ENCODE data around the gene BCAT1.

Gene BCAT1

DNA sequence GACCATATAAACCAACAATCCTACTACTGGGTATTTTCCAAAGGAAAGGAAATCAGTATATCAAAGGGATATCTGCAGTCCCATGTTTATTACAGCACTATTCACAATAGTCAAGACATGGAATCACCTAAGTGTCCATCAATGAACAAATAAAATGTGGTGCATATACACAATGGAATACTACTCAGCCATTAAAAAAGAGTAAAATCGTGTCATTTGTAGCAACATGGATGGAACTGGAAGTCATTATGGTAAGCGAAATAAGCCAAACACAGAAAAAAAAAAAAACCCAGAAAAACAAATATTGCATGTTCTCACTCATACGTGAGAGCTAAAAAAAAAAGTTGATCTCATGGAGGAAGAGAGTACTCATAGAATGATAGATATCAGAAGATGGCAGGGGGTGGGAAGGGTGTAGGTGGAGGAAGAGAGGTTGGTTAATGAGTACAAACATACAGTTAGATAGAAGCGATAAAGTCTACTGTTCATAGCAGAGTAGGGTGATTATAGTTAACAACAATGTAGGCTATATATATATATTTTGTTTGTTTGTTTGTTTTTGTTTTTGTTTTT is 49.3 kb downstream of the BCAT1 start:
- Histone ChIP-seq H3K27me3 (ENCODE audit: insufficient read depth, low read length) (peaks cover 4% of the 10 kb centered on the region; the same call in 1 of the 2 replicates), H3K27ac (ENCODE audit: low read depth, low read length, poor library complexity, severe bottlenecking) (no peak overlapping the region), H3K9me2 (ENCODE audit: low read depth, low read length) (no peaks in the 10 kb centered on the region), H2AFZ (ENCODE audit: low read length) (no peak overlapping the region), H3K4me3 (ENCODE audit: low read depth, low read length, poor library complexity, severe bottlenecking) (no peak overlapping the region), H3K9me3 (ENCODE audit: low read length) (no peaks in the 10 kb centered on the region), H3K79me2 (ENCODE audit: insufficient read depth, low read length) (no peaks in the 10 kb centered on the region), H3K4me1 (ENCODE audit: insufficient read depth, low read length, severe bottlenecking) (no peaks in the 10 kb centered on the region), H3K4me2 (ENCODE audit: low read length) (no peak overlapping the region), H3K9ac (ENCODE audit: low read length) (no peak overlapping the region), H4K20me1 (ENCODE audit: insufficient read depth, low read length) (no peaks in the 10 kb centered on the region), H3K36me3 (ENCODE audit: insufficient read depth, low read length) (no peaks in the 10 kb centered on the region; the same call in 1 of the 2 replicates), H3F3A (ENCODE audit: insufficient read depth, low read length) (no peaks in the 10 kb centered on the region)
- TF ChIP-seq, protein P1, sequence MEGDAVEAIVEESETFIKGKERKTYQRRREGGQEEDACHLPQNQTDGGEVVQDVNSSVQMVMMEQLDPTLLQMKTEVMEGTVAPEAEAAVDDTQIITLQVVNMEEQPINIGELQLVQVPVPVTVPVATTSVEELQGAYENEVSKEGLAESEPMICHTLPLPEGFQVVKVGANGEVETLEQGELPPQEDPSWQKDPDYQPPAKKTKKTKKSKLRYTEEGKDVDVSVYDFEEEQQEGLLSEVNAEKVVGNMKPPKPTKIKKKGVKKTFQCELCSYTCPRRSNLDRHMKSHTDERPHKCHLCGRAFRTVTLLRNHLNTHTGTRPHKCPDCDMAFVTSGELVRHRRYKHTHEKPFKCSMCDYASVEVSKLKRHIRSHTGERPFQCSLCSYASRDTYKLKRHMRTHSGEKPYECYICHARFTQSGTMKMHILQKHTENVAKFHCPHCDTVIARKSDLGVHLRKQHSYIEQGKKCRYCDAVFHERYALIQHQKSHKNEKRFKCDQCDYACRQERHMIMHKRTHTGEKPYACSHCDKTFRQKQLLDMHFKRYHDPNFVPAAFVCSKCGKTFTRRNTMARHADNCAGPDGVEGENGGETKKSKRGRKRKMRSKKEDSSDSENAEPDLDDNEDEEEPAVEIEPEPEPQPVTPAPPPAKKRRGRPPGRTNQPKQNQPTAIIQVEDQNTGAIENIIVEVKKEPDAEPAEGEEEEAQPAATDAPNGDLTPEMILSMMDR (IDR thresholded peaks at IDR 0.05; ENCODE audit: low read length), result no peak
- TF ChIP-seq EZH2 (IDR thresholded peaks at IDR 0.05; ENCODE audit: borderline replicate concordance, low read length), result no peak

DNA sequence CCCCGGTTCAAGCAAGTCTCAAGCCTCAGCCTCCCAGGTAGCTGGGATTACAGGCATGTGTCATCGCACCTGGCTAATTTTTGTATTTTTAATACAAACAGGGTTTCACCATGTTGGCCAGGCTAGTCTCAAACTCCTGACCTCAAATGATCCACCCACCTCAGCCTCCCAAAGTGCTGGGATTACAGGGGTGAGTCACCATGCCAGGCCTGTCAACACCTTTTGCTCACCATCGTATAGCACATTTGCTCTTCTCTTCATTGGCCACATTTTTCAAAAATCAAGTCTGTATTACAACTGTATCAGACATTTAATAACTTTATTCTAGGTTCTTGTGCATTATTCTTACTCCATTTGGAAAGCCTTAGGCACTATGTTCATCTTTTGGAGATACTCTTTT is 50.3 kb downstream of the BCAT1 start:
- no peaks in the 10 kb centered on the region for H3K9me3 ChIP-seq (ENCODE audit: low read length)
- H3K79me2 ChIP-seq (ENCODE audit: insufficient read depth, low read length), result no peaks in the 10 kb centered on the region
- no peaks in the 10 kb centered on the region for H4K20me1 ChIP-seq (ENCODE audit: insufficient read depth, low read length)
- H3F3A ChIP-seq (ENCODE audit: insufficient read depth, low read length), result no peaks in the 10 kb centered on the region
- H3K36me3 ChIP-seq (ENCODE audit: insufficient read depth, low read length), result no peaks in the 10 kb centered on the region; the same call in 1 of the 2 replicates
- H3K27me3 ChIP-seq (ENCODE audit: insufficient read depth, low read length), result peaks cover 4% of the 10 kb centered on the region; the same call in 1 of the 2 replicates
- H3K27ac ChIP-seq (ENCODE audit: low read depth, low read length, poor library complexity, severe bottlenecking), result no peak overlapping the region
- H3K4me2 ChIP-seq (ENCODE audit: low read length), result no peak overlapping the region
- no peaks in the 10 kb centered on the region for H3K4me1 ChIP-seq (ENCODE audit: insufficient read depth, low read length, severe bottlenecking)
- TF ChIP-seq, protein P1 (IDR thresholded peaks at IDR 0.05; ENCODE audit: low read length), result no peak
- no peak for TF ChIP-seq EZH2 (IDR thresholded peaks at IDR 0.05; ENCODE audit: borderline replicate concordance, low read length)
- no peak overlapping the region for H2AFZ ChIP-seq (ENCODE audit: low read length)
- H3K9me2 ChIP-seq (ENCODE audit: low read depth, low read length), result no peaks in the 10 kb centered on the region
- no peak overlapping the region for H3K9ac ChIP-seq (ENCODE audit: low read length)
- H3K4me3 ChIP-seq (ENCODE audit: low read depth, low read length, poor library complexity, severe bottlenecking), result no peak overlapping the region

DNA sequence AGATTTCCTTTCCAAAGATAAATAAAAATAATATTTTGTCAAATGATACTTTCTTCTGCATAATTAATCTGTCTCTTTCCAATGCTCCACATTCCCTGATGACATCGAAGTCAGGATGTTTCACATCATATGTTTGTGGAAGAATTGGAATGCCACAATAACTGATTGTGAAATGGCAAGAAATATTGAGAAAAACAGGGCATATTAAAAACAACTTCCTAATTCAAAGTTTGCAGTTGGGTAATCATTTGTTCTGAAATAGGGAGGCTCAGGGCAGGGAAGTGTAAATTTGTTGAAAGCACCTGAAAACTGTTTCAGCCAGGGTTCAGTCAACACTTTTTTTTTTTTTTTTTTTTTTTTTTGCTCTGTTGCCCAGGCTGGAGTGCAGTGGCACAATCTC is 50.7 kb downstream of the BCAT1 start:
- TF ChIP-seq, protein P1 (IDR thresholded peaks at IDR 0.05; ENCODE audit: low read length), result no peak
- no peak for TF ChIP-seq EZH2 (IDR thresholded peaks at IDR 0.05; ENCODE audit: borderline replicate concordance, low read length)
- Histone ChIP-seq H3K4me3 (ENCODE audit: low read depth, low read length, poor library complexity, severe bottlenecking) (no peak overlapping the region), H3F3A (ENCODE audit: insufficient read depth, low read length) (no peaks in the 10 kb centered on the region), H3K9me3 (ENCODE audit: low read length) (no peaks in the 10 kb centered on the region), H3K27me3 (ENCODE audit: insufficient read depth, low read length) (peaks cover 4% of the 10 kb centered on the region; the same call in 1 of the 2 replicates), H3K79me2 (ENCODE audit: insufficient read depth, low read length) (no peaks in the 10 kb centered on the region), H4K20me1 (ENCODE audit: insufficient read depth, low read length) (no peaks in the 10 kb centered on the region), H3K4me1 (ENCODE audit: insufficient read depth, low read length, severe bottlenecking) (no peaks in the 10 kb centered on the region), H3K36me3 (ENCODE audit: insufficient read depth, low read length) (no peaks in the 10 kb centered on the region; the same call in 1 of the 2 replicates), H3K9me2 (ENCODE audit: low read depth, low read length) (no peaks in the 10 kb centered on the region), H3K27ac (ENCODE audit: low read depth, low read length, poor library complexity, severe bottlenecking) (no peak overlapping the region), H3K4me2 (ENCODE audit: low read length) (no peak overlapping the region), H3K9ac (ENCODE audit: low read length) (no peak overlapping the region), H2AFZ (ENCODE audit: low read length) (no peak overlapping the region)

All from OCI-LY1 (cell line).